ENCODE measurements around the gene GALNS.
"Not testable (repeated sequence)": the region's sequence is repeated elsewhere in the genome, so short reads cannot be mapped to it uniquely, and the experiment has no call there.

Gene GALNS

DNA sequence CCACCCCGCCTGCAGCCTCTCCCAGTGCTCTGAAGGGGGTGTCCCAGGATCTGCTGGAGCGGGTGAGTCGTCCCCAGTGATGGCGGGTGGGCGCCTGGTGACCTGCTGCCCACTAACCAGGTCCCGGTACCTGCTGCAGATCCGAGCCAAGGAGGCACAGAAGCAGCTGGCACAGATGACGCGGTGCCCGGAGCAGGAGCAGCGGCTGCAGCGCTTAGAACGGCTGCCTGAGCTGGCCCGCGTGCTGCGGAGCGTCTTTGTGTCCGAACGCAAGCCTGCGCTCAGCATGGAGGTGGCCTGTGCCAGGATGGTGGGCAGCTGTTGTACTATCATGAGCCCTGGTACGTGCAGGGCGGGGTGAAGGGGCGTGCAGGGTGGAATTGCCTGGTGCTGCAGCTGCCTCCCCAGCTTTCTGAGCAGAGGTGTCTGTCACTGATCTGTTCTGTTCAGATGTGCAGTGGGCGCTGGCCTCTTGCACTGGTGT, 49.6 kb downstream of the GALNS start:
- DNase-seq: no peak

DNA sequence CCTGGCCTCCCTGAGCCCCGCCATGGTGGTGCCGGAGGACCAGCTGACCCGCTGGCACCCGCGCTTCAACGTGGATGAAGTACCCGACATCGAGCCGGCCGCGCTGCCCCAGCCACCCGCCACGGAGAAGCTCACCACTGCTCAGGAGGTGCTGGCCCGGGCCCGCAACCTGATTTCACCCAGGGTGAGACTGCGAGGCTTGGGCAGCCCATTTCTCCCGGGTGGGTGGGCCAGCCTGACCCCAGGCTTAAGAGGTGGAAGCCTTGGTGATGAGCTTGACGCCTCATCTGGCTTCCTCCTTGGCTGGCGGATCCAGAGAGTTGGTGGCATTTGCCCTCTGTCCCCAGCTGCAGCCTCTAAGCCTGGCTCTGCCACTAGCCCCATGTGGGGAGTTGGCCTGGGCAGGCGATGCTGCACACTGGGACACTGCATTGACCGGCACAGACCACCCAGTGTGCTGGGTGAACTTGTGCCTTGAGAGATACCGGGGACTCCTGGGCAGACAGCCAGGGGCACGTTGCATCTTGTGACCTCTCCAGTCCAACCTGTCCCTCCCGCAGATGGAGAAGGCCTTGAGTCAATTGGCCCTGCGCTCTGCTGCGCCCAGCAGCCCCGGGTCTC, 50.1 kb downstream of the GALNS start:
- no peak for DNase-seq

DNA sequence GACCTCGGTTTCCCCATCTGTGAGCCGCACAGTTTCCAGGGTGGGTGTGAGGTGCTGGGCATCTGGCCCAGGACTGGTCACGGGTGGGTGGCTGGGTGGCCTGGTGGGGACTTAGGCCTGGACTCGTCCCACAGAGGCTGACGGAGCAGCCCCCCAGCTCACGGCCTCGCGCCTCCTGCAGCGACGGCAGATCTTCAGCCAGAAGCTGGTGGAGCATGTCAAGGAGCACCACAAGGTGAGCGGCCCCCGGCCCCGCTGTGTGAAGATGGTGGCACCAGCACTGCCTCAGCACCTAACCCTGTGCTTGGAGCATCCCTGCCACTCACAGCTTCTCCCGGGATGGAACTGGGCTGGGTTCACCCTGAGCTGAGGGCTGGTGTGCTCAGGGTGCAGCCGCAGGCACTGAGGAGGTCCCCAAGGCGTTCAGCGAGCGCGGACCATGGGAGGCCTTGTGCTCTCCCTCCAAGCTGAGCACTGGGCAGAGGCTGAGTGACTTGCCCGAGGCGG, 50.8 kb downstream of the GALNS start:
- no peak for DNase-seq

DNA sequence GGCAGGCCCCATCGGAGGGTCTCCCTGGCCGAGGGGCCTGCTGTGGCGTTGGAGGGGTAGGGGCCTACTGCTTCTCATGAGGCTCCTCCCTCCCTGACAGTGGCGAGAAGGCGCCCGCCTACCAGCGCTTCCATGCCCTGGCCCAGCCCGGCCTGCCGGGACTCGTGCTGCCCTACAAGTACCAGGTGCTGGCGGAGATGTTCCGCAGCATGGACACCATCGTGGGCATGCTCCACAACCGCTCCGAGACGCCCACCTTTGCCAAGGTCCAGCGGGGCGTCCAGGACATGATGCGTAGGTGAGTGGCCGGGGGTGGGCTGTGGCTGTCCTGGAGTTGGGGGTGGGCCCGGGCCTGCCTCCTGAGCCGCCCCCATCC, 51.4 kb downstream of the GALNS start:
- no peak for DNase-seq

DNA sequence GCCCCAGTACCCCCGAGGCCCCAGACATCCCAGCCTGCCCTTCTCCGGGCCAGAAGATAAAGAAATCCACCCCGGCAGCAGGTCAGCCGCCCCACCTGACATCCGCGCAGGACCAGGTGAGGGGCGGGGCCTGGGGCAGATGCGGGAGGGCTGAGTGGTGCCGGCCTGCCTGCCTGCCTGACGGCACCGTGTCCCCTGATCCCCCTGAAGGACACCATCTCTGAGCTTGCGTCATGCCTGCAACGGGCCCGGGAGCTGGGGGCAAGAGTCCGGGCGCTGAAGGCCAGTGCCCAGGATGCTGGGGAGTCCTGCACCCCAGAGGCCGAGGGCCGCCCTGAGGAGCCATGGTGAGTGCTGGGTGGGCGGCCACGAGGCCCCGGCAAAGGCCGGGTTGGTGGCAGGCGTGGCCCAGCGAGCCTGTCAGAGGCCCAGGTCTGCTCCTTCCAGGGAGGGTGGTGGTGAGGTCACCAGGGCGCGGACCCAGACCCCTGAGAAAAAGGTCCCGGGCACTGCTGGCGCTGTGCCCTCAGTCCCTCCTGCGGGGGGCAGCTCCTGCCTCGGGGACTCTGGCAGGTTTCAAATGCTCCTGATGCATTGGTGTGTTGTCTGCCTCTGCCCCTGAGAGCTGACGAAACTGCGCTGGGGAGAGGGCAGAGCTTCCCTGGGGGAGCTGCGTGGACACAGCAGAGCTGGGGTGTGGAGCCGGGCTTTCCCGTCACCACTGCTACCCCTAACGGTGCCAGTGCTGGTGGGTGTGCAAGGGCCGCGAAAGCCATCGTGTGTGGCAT, 52.0 kb downstream of the GALNS start:
- peak in 1 of 58 donors; percentile 14 for DNase-seq

DNA sequence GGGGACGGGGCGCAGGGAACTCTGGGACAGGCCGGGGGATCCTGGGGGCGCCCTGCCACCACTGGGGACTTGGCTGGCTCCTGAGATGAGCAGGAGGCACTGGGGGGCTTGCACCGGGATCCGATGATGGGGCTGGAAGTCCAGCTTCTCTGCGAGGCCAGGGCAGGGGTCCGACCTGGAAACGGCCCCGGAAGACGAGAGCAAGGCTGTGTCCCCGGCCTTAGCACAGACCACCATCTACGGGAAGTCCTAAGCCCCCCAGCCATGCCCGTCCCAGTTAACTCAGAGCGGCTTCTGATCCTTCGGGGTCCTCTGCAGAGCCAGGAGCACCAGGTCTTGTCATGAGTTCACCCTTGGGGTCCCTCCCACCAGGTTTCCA, 52.6 kb downstream of the GALNS start:
- DNase-seq: no peak

DNA sequence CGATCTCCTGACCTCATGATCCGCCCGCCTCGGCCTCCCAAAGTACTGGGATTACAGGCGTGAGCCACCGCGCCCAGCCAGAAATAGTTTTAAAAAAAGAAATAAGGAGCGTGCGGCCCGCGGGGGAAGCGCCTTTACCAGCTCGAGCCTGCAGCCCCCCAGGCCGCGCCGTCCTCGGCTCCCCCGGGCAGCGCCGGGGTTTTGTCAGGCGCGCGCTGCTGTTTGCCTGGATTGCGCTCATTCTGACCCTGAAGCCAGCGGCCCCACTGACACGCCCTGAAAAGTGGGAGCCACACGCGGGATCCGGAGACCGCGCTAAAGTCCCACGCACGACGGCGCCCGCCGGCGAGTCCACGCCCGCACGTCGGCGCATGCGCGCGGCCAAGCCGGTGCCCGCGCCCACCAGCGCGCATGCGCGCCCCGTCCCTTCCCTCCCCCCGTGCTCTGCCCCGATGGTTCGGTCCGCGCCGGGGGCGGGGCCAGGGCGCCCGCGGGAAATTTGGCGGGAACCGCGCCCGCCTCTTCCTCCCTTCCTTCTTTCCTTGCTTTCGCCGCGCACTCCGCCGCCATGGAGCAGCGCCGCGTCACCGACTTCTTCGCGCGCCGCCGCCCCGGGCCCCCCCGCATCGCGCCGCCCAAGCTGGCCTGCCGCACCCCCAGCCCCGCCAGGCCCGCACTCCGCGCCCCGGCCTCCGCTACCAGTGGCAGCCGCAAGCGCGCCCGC, 53.3 kb downstream of the GALNS start, which contains the start of gene CDT1:
Gene CDT1 (plus strand): TSS at position 526 of the 724 bp plus-strand sequence. CDS start 43 bp downstream, at position 569.
- peak in 55 of 58 donors; percentile 21 to 85 (median 64) for DNase-seq

DNA sequence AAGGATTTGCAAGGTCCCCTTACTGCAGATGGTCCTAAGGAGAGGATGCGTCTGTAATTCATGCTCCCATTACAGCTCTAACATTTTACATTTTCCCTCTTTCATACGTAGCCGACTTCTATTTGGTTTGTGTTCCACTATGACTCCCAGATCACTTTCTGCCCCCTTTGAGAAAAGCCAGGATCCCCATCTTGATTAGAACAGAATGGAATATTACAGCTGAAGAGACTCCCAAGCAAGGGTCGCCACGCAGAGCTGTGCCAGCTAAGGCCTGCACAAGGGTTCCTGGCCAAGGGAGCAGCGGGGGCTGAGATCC, 56.5 kb downstream of the GALNS start:
- DNase-seq: no peak

DNA sequence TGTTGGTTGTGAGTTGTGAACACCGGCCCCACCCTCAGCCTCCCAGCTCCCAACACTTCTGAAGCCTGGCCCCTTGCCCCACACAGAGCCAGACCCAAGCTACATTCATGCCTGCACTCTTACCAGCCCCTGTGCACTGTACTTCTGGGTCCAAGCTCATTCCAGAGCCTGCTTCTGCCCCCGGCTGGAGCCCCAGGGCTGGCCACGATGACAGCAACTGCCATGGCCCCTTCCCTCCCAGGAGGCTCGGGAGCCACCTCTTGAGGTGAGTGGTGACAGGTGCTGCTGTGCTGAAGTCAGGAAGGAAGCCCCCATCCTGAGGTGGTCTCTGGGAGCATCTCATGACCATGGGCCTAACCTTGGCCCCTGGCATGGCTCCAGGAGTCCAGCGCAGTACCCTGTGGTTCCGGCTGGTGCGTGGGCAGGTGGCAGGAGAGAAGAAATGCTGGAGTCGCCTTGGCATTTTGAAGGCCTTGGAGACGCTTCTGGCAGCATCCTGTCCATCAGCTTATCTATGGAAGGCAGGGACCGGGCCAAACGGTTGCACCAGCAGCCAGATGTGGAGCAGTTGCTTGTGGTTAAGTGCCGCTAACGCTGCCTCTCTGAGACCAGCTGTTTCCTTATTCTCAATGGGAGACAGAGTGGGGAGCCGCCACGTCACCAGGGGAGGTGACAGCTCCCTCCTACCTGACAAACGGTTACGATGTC, 57.0 kb downstream of the GALNS start:
- DNase-seq: no peak

DNA sequence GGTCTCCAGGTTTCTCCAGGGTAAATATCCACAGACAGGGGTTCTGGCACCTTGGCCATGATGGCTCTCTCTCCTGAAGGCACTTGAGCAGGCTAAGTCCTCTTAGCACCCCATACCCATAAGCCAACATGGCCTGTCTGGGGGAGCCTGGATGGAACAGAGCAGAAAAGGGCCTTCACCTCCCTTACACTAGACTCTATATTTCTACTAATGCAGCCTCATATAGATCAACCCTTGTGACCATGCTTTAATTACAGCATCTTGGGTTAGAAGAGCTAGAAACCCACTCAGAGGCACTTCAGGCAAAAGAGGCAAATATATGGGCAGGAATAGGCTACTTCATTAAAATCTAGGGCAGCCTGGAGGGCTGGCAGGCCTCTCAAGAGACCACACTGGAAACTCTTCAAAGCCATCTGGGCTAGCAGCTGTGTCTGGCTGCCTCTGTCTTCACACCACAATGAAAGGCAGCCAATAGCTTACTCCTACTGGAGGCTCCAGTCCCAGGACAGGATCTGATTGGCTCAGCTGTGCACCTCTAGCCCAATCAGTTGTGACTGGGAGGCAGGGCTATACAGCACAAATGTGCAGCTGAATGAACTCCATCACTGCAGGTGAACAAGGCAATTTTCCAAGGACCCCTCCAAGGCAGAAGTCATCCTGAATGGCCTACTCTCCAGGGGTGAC, 57.8 kb downstream of the GALNS start:
- no peak for DNase-seq

DNA sequence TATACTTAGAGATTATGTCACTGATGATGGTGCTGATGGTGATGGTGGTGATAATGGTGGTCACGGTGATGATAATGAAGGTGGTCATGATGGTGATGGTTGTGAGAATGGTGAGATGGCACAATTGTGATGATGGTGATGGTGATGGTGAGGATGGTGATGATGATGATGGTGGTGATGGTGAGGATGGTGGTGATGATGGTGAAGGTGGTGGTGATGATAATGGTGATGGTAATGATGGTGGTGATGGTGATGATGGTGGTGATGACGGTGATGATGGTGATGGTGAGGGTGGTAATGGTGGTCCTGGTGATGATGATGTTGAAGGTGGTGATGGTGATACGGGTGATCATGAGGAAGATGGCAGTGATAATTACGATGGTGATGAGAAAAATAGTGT, 58.7 kb downstream of the GALNS start:
- no peak for DNase-seq

DNA sequence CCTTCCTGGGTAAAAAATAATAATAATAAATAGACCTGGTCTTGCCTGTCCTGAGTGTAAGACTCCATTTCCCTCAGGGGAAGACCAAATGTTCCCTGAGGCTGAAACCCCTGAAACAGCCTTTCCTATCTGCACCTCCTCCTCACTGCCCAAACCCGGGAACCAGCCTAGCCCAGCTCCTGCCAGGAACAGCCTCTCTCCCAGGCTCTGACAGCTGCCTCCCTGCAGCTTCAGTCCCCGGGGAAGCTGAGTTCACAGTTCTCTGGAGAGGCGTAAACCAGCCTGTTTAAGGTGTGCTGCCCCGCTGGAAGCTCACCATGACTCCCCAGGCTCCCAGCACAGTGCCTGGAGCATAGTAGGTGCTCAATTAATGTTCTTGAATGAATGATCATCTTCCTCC, 60.5 kb downstream of the GALNS start:
- DNase-seq: no peak

DNA sequence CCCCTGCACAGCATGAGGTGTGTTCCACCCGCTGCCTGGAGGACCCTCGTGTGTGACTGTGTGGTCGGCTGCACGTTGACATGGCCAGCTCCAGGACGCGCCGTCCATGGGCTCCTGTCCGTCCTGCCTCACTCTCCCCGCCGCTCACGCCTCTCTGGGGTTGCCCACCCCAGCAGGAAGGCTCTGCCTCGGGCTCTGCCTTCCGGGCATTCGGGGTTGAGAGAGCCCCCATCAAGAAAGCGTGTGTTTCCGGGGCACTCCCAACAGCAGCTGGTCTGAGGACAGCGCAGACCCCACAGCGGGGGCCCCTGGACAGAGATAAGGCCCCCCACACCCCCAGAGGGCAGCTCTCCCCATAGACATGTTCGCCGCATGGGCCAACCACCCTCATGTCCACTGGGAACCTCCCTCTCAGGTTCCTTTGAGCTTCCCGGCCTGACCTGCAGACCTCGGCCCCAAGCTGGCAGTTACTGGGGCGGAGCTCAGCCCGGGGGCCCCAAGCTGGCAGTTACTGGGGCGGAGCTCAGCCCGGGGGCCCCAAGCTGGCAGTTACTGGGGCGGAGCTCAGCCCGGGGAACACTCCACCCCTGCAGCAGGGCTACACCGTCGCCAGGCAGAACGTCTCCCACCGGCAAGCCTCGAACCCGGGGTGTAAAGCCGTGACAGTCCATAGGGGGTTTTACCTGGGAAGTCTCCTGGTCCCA, 63.3 kb downstream of the GALNS start:
- DNase-seq: no peak

DNA sequence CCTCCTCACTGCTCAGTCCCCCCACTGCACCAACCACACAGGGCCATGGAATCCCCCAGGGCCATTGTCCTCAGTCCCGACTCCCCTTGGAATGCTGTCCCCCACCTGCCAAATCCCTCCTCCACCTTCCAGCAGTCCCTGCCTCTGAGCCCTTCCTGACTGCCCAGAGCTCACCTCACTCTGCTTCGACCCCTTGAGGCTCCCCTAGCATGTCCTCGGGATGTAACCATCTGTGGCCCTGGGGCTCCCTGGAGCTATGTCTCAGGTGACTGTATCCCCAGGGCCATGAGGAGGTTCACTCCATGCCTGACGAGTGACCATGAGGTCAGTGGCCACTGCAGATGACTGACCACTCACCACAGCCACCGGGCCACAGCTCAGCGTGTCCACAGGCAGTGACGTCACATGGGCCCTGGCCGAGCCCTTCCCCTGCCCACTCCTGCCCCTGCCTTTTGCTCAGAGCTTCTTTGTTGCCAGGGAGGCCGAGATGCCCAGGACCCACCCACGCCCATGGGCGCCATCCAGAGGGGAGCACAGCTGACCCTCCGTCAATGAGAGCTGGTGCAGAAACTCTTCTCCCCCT, 64.0 kb downstream of the GALNS start:
- no peak for DNase-seq

DNA sequence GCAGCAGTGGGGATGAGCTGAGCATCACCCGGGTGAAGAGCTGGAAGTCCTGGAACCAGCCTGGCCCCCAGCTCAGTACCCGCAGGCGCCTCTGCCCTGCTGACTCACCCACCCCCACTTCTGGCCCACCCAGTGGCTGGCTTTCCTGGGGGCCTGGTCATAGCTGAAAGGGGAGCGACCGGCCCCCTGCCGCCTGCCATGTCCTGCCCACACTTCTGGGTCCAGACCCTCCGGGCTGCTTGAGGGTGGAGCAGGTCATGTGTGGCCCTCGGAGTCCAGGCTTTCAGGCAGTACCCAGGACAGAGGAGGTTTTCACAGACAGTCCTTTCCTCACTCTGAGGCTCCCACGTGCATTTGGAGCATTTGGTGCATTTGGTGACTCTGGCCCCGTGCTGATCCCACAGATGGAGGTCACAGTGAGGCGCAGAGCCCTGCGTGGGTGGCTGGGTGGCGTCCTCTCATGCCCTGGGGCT, 64.6 kb downstream of the GALNS start:
- no peak for DNase-seq

DNA sequence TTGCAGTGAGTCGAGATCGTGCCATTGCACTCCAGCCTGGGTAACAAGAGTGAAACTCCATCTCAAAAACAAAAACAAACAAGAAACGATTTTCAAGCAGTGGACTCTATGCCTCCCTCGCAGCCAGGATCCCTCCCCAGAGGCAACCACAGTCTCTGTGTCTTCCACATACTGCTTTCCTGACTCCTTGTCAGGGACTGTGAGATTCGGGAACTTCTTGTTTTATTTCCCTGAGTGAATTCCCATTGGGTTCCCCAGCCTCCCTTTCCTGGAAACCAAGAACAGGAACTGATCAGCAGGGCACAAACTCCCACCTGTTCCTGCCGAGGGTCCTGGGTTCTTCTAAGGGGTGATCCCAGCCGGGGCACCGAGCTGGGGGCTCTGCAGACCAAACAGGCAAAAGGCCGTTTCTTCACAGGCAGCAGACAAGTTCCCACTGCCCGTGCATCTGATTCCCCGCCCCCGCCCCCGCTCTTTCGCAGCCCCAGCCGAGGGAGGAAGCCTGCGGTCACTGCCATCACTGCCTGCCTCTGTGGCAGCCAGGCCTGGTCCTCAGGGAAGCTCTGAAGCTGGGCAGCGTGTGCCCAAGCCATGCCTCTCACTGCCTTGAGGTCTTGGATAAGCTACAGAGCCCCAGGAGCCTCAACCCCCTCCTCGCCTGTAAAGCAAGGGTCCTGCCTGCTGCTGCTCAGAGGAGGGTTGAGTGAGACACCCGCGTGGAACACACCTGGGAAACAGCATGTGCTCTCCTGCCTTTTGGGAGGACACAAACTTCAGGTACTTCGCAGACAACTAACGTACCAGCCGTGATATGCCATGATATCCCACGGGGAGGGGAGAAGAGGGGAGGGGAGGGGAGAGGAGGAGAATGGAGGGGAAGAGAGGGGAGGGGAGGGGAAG, 66.2 kb downstream of the GALNS start:
- DNase-seq: peak in 6 of 58 donors; percentile 21 to 48 (median 24)

DNA sequence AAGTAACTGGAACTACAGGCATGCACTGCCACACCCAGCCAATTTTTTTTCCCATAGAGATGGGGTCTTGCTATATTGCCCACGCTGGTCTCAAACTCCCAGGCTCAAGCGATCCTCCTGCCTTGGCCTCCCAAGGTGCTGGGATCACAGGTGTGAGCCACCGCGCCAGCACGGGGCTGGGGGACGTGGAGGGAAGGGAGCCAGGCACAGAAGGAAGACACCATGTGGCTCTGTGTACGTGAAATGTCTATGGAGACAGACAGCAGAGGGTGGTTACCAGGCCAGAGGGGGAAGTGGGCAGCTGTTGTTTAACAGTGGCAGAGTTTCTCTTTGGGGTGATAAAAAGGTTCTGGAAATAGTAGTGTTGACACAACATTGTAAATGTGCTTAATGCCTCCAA, 67.2 kb downstream of the GALNS start:
- DNase-seq: no peak

DNA sequence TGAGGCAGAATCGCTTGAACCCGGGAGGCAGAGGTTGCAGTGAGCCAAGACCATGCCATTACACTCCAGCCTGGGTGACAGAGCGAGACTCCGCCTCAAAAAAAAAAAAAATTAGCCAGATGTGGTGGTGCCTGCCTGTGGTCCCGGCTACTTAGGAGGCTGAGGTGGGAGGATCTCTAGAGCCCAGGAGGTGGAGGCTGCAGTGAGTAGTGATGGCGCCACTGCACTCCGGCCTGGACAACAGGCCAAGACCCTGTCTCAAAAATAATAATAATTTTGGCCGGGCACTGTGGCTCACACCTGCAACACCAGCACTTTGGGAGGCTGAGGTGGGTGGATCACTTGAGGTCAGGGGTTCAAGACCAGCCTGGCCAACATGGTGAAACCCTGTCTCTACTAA, 68.0 kb downstream of the GALNS start:
- not testable (repeated sequence) for DNase-seq
